Activated gamma-delta T cell (primary cell): Measurements from ENCODE around the gene GPR33.
A peak's percentile ranks its signal among the peaks of the same experiment; 100 is the strongest.
"Not testable (repeated sequence)": the region's sequence is repeated elsewhere in the genome, so short reads cannot be mapped to it uniquely, and the experiment has no call there.

ENCODE experiments used
- DNase-seq: peaks from one replicate; lab custom pipeline; 2025; lab: John Stamatoyannopoulos, UW

GPR33 gene

DNA sequence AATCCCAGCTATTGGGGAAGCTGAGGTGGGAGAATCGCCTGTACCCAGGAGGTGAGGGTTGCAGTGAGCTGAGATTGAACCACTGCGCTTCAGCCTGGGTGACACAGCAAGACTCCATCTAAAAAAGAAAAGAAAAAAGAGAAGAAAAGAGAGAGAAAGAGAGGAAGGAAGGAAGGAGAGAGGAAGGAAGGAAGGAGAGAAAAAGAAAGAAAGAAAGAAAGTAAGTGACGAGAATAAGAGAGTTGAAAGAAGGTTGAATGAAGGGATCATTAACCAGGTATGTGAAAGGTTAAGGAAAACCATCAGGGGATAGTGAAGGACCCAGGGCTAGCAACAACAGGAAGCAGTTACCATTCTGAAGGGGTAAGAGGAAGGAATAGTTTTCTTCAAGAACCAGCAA, 26.3 kb downstream of the GPR33 start:
- DNase-seq: no peak

DNA sequence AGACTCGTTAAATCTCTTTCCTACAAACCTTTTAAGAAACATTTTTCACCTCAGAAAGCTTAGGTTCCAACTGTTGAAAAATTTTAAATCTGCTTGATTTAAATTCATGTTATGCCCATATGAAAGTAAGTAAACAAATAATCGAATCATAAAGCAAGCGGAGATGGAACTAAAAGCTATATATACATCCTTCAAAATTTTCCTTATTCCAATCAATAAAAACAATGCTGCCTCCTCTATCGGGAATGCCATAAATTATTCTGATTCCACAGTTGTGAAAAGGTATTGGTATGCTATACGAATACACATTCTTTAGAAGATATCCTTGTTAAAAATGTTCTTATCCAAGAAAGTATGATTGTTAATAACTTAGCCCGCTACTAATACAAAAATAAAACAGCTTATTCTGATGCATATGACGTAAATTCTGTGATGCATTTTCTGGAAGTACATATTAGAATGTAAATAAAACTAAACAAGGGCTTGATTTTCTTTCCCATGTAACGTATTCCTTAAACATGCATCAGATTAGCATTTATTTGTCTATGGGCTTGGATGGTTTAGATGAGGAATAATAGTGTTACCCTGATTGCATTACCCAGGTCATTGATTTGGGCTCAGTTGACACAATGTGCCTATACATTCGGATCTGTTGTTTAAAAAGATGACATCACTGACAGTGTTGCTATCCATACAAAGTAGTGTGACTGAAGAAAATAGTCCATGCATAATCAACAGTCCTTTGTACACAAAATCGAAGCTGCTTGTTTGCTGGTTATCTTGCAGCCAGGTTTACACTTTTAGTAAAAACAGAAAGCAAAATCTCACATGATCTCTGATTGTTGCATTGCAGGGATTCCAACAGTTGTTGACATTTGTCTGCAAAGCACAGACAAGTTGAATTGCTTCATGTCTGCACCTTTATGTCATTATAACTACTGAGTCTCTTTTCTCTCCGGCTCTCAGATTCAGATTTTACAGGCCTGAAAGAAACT, 29.9 kb downstream of the GPR33 start:
- DNase-seq: no peak

DNA sequence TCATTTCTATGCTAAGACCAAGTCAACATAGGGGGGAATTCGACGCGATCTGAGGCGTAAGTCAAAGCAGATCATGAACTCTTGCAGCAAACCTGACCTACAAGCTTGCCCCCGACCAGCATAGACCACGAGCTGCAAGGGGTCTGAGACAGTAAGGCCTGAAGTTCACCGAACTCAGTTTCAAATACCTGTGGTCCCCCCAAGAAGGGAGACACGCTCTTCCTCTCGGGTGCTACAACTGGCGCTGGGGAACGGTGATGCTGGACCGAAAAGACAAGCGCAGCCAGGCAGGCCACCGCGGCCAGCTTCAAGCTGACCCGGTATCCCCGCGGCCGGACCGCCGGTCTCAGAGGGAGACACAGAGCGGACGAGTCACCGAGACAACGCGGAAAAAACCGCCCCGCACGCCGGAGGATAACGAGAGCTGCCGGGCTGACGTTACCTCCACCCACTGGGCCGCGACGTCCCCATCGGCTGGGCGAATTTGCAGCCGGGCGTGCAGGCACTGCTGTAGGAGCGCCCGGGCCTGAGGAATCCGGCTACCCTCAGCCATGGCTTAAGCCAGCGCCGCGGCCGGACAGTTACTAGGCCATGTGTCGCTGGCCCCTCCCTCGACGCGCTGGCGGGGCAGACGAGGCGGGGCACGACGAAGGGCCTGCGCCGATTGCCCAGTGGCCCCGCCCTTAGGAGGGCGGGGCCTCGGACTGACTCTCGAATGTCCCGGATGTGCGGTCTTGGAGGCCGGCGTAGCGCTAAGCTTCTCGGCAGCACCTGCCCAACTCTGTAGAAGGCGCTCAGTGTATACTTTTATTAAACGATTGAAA, 30.8 kb downstream of the GPR33 start, which contains the start of gene DTD2:
Gene DTD2, minus strand, starts transcription at position 666 of the 824 bp plus-strand sequence. Its CDS starts 113 bp downstream, at position 553.
- peak; percentile 78 for DNase-seq

DNA sequence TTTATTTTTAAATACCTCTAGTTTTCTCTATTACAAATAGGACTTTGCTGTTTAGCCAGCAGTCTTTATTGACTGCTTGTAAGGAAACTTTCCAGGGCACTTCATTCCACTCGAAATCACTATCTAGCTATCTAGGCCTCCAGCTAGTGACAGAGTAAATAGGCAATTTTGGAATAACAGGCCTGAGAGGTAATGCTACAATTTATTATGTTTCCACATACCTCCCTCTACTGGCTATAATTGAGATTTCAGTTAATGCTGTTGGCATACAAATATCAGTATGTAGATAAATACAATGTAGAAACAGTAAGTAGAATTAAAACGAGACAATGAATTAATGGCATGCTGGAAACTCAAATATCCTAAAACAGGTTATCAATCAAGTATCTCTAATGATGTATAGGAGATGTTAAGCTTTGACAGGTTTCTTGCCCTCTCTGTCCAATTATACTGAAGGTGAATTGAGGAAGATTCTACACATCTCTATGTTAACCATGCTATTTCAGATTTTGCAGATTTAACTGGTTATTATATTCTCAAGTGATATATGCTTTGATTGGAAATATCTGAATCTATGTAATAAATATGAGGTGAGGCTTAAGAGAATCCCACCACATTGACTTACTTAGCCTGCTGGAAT, 37.7 kb downstream of the GPR33 start:
- DNase-seq: no peak

DNA sequence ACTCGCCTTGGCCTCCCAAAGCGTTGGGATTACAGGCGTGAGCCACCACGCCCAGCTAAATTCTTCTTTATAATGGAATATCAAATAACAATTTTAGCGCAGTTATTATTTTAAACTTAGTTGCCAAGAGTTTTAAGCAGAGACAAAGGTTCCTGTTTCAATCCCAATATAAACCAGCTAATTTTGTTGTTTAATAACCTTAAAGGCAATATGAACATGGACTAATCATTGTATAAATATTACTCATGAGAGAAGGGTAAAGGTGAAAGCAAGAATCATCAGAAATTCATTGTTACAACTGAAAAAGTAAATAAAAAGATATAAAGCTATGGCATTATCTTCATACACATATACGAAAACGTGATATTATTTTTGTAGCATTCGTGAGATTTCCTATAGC, 38.7 kb downstream of the GPR33 start:
- no peak for DNase-seq

DNA sequence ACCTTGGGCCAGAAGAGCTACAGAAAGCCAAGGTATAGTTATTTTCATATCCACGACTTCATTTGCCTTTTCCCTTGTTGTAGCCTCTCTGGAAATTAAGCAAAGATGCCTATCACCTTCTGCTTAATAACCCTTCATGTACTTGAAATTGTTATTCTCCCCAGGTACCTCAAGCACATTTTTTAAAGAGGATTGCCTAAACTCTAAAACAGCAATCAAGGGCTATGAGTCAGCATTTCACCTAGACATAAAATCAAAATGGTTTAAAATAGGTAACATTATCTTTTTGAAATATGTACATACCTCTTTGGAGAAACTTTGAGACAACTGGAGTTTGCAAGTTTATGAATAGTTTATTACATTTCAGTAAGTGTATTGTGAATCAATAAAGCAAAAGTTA, 42.1 kb downstream of the GPR33 start:
- no peak for DNase-seq

DNA sequence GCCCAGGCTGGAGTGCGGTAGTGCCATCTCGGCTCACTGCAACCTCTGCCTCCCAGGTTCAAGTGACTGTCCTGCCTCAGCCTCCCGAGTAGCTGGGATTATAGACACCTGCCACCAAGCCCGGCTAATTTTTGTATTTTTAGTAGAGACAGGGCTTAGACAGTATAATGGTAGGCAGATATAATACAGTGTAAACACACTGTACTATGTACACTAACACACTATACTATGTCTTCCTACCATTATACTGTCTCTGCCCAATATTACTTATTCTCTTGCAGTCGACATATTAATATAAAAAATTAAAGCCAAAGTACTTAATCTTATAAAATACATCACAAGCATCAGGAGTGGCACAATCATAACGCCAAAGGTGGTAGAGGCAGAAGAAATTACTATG, 45.6 kb downstream of the GPR33 start:
- no peak for DNase-seq

DNA sequence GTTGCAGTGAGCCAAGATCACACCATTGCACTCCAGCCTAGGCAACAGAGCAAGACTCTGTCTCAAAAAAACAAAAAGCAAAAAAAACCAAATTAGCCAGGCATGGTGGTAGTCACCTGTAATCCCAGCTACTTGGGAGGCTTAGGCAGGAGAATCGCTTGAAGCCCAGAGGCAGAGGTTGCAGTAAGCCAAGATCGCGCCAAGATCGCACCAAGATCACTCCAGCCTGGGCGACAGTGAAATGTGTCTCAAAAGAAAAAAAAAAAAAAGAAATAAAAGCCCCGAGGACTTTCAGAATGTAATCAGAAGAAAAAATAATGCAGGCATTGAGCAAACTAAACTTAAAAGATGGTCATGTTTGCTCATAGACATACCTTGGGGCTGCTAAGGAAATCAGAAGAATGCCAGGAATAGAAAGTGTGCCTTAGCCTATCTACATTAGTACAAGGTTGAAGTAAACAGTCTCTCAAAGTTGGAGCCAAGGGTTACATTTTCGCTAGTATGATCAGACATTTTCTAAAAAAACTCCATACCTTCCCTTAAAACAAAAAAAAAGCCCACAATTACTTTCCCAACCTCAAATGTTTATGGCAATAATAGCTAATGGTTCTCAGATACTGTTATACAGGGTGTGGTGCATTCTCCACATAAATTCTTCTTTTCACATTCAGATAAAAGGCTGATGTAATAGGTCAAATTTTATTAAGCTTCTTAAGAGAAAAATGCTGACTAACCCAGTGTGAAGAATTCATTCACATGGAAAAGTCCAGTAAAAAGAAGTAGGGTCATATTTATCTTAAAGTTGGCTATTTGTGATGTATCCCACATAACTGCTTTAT, 46.3 kb downstream of the GPR33 start:
- DNase-seq: no peak

DNA sequence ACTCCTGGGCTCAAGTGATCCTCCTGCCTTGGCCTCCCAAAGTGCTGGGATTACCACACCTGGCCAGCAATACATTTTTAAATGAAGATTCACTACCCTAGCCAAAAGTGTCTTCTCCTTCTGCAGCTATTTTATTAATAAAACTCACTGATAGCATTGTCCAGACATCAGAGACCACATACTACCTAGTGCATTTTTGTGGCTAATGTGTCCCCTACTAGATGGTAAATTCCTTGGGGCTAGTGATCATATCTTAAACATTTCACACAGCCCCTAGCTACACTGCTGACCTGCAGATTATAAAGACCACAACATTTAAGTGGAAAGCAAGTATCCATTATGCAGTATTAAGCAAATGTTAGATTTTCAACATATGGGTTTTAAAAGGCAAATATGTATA, 47.6 kb downstream of the GPR33 start:
- DNase-seq: no peak

DNA sequence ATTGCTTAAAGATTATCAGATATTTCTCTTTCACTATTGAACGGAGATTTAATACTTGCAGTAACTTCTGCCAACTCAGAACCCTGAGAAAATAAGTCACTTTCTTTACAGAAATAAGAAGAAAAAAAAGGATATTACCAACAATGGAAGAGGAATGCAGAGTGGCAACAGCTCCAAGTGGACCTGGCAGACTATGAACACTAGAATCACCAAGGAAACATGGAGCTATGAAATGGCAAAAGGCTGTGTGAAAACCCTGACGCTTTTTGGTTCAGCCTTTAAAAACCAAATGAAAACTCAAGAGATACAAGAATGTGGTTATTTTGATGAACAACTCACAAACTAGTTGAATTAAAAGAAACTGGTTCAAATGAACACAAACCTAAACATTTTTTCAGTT, 48.3 kb downstream of the GPR33 start:
- DNase-seq: no peak

DNA sequence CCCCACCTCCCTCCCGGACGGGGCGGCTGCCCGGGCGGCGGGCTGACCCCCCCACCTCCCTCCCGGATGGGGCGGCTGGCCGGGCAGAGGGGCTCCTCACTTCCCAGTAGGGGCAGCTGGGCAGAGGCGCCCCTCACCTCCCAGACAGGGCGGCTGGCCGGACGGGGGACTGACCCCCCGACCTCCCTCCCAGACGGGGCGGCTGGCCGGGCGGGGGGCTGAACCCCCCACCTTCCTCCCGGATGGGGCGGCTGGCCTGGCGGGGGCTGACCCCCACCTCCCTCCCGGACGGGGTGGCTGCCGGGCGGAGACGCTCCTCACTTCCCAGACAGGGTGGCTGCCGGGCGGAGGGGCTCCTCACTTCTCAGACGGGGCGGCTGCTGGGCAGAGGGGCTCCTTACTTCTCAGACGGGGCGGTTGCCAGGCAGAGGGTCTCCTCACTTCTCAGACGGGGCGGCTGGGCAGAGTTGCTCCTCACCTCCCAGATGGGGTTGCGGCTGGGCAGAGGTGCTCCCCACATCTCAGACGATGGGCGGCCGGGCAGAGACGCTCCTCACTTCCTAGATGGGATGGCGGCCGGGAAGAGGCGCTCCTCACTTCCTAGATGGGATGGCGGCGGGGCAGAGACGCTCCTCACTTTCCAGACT, 50.7 kb downstream of the GPR33 start:
- DNase-seq: not testable (repeated sequence)

DNA sequence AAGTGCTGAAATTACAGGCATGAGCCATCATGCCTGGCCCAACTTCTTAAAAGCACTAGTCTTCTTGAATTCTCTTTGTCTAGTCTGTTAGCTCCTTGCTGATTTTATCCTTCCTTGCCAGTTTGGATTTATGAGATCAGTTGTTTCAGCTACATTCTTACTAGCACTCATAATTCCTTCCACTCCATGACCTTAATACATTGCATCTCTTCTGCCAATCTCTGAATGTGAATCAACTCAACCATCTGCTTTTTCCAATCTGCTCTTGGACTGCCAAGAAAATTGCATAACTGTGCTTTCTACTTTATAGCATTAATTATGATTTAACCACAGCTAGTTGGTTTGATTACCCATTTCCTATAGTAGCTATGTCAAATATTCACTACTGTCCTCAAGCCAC, 52.6 kb downstream of the GPR33 start:
- DNase-seq: no peak
